HL-60 (cell line): ENCODE data around the gene PIP5K1A.

Source experiments
- DNase-seq, 2 experiments: peaks; one replicate each; pipeline ENCODE4 v3.0.0-alpha.2; 2010 to 2020; ENCODE audit warnings: low read depth in 1 of 2, low spot score in 1 of 2
- H3K27ac ChIP-seq: fragments of 250-450 bp; sonication (Bioruptor Pico); replicated peaks from 2 replicates; pipeline ENCODE4 v1.5.1; 2020; ENCODE audit warnings: mild to moderate bottlenecking, moderate library complexity
- H3K27me3 ChIP-seq: fragments of 250-450 bp; sonication (Bioruptor Pico); 2 replicates; pipeline ENCODE4 v1.5.1; 2021; ENCODE audit warnings: mild to moderate bottlenecking, moderate library complexity; ENCODE audit not compliant: insufficient read depth, poor library complexity, severe bottlenecking
- H3K4me3 ChIP-seq: replicated peaks from 2 replicates; pipeline ENCODE4 v1.5.1; 2011; ENCODE audit warnings: mild to moderate bottlenecking, control low read depth, low read length; ENCODE audit not compliant: insufficient read depth
- GABPA ChIP-seq: IDR thresholded peaks from 2 replicates; pipeline ENCODE4 v1.6.1; 2012; ENCODE audit warnings: low read depth
- POLR2AphosphoS5 ChIP-seq: IDR thresholded peaks from 2 replicates; pipeline ENCODE4 v1.6.1; 2012; ENCODE audit warnings: low read depth
- SPI1 ChIP-seq: IDR thresholded peaks from 2 replicates; pipeline ENCODE4 v1.6.1; 2012; ENCODE audit warnings: low read depth, mild to moderate bottlenecking, borderline replicate concordance
- TF ChIP-seq, protein P1 (sequence below): IDR thresholded peaks from one replicate; pipeline ENCODE4 v1.5.1; 2011; ENCODE audit warnings: low read length, control low read depth, inconsistent platforms; ENCODE audit not compliant: insufficient read depth
- TF ChIP-seq, protein P2 (sequence below): IDR thresholded peaks from 2 replicates; pipeline ENCODE4 v1.6.1; 2012; ENCODE audit warnings: low read depth; ENCODE audit not compliant: insufficient replicate concordance

The PIP5K1A gene

DNA sequence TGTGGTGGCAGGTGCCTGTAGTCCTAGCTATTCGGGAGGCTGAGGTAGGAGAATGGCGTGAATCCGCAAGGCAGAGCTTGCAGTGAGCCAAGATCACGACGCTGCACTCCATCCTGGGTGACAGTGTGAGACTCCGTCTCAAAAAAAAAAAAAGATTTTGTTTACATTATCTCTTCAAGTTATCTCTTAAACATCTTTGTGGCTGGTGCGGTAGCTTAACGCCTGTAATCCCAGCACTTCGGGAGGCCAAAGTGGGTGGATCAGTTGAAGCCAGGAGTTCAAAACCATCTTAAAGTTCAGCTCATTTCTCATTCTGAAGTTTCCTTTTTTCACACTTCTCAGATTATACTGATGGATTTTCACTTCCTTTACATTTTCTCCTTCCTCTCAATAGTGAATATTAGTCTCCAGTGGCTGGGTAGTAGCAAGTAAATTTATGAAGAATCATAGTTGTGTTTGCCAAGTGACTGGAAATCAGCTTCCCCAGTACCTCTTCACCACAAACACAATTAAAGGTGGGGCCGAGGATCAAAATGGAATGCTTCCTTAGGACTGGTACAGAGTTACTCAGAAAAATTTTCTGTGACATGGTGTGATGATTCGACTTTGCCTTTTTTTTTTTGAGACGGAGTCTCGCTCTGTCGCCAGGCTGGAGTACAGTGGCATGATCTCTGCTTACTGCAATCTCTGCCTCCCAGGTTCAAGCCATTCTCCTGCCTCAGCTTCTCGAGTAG lies 13.8 kb downstream of the PIP5K1A start:
- DNase-seq = no peak
- TF ChIP-seq, protein P1, sequence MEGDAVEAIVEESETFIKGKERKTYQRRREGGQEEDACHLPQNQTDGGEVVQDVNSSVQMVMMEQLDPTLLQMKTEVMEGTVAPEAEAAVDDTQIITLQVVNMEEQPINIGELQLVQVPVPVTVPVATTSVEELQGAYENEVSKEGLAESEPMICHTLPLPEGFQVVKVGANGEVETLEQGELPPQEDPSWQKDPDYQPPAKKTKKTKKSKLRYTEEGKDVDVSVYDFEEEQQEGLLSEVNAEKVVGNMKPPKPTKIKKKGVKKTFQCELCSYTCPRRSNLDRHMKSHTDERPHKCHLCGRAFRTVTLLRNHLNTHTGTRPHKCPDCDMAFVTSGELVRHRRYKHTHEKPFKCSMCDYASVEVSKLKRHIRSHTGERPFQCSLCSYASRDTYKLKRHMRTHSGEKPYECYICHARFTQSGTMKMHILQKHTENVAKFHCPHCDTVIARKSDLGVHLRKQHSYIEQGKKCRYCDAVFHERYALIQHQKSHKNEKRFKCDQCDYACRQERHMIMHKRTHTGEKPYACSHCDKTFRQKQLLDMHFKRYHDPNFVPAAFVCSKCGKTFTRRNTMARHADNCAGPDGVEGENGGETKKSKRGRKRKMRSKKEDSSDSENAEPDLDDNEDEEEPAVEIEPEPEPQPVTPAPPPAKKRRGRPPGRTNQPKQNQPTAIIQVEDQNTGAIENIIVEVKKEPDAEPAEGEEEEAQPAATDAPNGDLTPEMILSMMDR = no peak
- no peak for TF ChIP-seq SPI1
- TF ChIP-seq, protein P2, sequence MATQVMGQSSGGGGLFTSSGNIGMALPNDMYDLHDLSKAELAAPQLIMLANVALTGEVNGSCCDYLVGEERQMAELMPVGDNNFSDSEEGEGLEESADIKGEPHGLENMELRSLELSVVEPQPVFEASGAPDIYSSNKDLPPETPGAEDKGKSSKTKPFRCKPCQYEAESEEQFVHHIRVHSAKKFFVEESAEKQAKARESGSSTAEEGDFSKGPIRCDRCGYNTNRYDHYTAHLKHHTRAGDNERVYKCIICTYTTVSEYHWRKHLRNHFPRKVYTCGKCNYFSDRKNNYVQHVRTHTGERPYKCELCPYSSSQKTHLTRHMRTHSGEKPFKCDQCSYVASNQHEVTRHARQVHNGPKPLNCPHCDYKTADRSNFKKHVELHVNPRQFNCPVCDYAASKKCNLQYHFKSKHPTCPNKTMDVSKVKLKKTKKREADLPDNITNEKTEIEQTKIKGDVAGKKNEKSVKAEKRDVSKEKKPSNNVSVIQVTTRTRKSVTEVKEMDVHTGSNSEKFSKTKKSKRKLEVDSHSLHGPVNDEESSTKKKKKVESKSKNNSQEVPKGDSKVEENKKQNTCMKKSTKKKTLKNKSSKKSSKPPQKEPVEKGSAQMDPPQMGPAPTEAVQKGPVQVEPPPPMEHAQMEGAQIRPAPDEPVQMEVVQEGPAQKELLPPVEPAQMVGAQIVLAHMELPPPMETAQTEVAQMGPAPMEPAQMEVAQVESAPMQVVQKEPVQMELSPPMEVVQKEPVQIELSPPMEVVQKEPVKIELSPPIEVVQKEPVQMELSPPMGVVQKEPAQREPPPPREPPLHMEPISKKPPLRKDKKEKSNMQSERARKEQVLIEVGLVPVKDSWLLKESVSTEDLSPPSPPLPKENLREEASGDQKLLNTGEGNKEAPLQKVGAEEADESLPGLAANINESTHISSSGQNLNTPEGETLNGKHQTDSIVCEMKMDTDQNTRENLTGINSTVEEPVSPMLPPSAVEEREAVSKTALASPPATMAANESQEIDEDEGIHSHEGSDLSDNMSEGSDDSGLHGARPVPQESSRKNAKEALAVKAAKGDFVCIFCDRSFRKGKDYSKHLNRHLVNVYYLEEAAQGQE = no peak
- no peak for TF ChIP-seq POLR2AphosphoS5
- no peak for TF ChIP-seq GABPA
- no peak overlapping the region for H3K27ac ChIP-seq
- H3K4me3 ChIP-seq = no peak overlapping the region
- H3K27me3 ChIP-seq = no peaks in the 10 kb centered on the region

DNA sequence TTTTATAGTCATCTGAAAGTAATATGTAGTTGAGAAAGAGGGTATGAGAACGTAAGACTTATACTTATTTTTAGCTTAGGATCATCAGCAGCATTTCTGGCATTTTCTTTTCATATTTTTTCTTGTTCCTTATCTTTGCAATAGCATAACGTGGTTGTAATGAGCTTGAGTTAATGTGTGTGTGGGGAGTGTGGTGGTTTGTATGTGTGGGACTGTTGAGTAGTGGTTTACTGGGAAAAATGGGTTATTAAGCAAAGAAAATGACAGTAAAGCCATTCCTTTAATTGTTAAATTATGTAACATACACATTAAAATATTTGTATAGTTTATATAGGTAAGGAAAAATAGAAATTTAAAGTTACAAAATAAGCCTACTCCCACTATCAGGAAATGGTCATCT lies 15.2 kb downstream of the PIP5K1A start:
- TF ChIP-seq, protein P2 = no peak
- TF ChIP-seq GABPA = no peak
- TF ChIP-seq POLR2AphosphoS5 = no peak
- TF ChIP-seq, protein P1 = no peak
- no peak for TF ChIP-seq SPI1
- no peaks in the 10 kb centered on the region for H3K27me3 ChIP-seq
- H3K4me3 ChIP-seq = no peak overlapping the region
- H3K27ac ChIP-seq = no peak overlapping the region
- no peak for DNase-seq

DNA sequence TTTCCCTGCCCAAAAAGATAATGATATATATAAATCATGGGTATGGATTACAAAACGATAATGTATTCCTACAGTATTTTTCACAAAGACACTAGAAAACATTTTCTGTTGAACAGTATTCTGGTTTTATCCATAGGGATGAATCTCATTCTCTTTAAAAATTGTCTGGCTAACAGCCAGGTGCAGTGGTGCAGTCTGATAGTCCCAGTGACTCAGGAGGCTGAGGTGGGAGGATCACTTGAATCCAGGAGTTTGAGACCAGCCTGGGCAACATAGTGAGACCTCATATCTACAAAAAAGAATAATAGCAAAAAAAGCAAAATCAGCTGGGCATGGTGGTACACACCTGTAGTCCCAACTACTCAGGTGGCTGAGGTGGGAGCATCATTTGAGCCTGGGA lies 23.3 kb downstream of the PIP5K1A start:
- no peak overlapping the region for H3K27ac ChIP-seq
- DNase-seq = no peak

More for the DNA sequence above, 23.3 kb downstream of the PIP5K1A start:
- Histone ChIP-seq H3K27me3 (no peaks in the 10 kb centered on the region), H3K4me3 (no peak overlapping the region)
- no peak for TF ChIP-seq POLR2AphosphoS5
- no peak for TF ChIP-seq GABPA
- TF ChIP-seq, protein P1 = no peak
- TF ChIP-seq, protein P2 = no peak
- TF ChIP-seq SPI1 = no peak
